Loucy (cell line): ENCODE data around the gene BLNK.
"Not testable (repeated sequence)": the region's sequence is repeated elsewhere in the genome, so short reads cannot be mapped to it uniquely, and the experiment has no call there.

Experiments
- H2AFZ ChIP-seq: fragments of 200-600 bp; sonication (generic); 2 replicates; pipeline ENCODE4 v1.6.0; 2016; ENCODE audit warnings: antibody characterized with exemption, mild to moderate bottlenecking, low read length, moderate library complexity
- H3F3A ChIP-seq: fragments of 200-600 bp; 2 replicates; pipeline ENCODE4 v1.6.0; 2016; ENCODE audit warnings: antibody characterized with exemption, low read depth, mild to moderate bottlenecking
- H3K27me3 ChIP-seq: fragments of 200-600 bp; sonication (generic); 2 replicates; pipeline ENCODE4 v1.6.1; 2014; ENCODE audit warnings: low read length, mild to moderate bottlenecking; ENCODE audit not compliant: insufficient read depth, poor library complexity, severe bottlenecking
- H3K36me3 ChIP-seq: fragments of 200-600 bp; sonication (generic); 2 replicates; pipeline ENCODE4 v1.6.1; 2016; ENCODE audit warnings: low read length; ENCODE audit not compliant: insufficient read depth
- H3K4me1 ChIP-seq: fragments of 200-600 bp; sonication (generic); 2 replicates; pipeline ENCODE4 v1.5.1; 2014; ENCODE audit warnings: low read length, mild to moderate bottlenecking; ENCODE audit not compliant: insufficient read depth, poor library complexity, severe bottlenecking
- H3K4me2 ChIP-seq: fragments of 200-600 bp; sonication (generic); 2 replicates; pipeline ENCODE4 v1.6.0; 2014; ENCODE audit warnings: antibody characterized with exemption, low read length, low read depth, mild to moderate bottlenecking; ENCODE audit not compliant: poor library complexity, severe bottlenecking
- H3K4me3 ChIP-seq: fragments of 200-600 bp; sonication (generic); 2 replicates; pipeline ENCODE4 v1.5.1; 2014; ENCODE audit warnings: low read length, mild to moderate bottlenecking, mixed read lengths; ENCODE audit not compliant: poor library complexity, severe bottlenecking
- H3K79me2 ChIP-seq: fragments of 200-600 bp; sonication (generic); 2 replicates; pipeline ENCODE4 v1.6.1; 2014; ENCODE audit warnings: low read length; ENCODE audit not compliant: insufficient read depth
- H3K9ac ChIP-seq: fragments of 200-600 bp; sonication (generic); 2 replicates; pipeline ENCODE4 v1.6.0; 2014; ENCODE audit warnings: mild to moderate bottlenecking, low read depth, low read length, moderate library complexity; ENCODE audit not compliant: poor library complexity, severe bottlenecking
- H3K9me2 ChIP-seq: fragments of 200-600 bp; sonication (generic); replicated peaks from 2 replicates; pipeline ENCODE4 v1.6.1; 2016; ENCODE audit warnings: low read depth, low read length, mixed read lengths
- H3K9me3 ChIP-seq: fragments of 200-600 bp; sonication (generic); 2 replicates; pipeline ENCODE4 v1.6.1; 2014; ENCODE audit warnings: mild to moderate bottlenecking, antibody characterized with exemption, low read length, low read depth; ENCODE audit not compliant: insufficient read depth
- H4K20me1 ChIP-seq: fragments of 200-600 bp; sonication (generic); 2 replicates; pipeline ENCODE4 v1.6.0; 2014; ENCODE audit warnings: antibody characterized with exemption, low read length, mild to moderate bottlenecking; ENCODE audit not compliant: insufficient read depth, poor library complexity, severe bottlenecking
- EZH2phosphoT487 ChIP-seq: fragments of 200-600 bp; IDR thresholded peaks from 2 replicates; pipeline ENCODE4 v1.6.1; 2018; ENCODE audit warnings: antibody characterized with exemption, mild to moderate bottlenecking, moderate library complexity, borderline replicate concordance
- TF ChIP-seq, protein P1 (sequence below): fragments of 200-600 bp; sonication (generic); conservative IDR thresholded peaks from 2 replicates; pipeline ENCODE4 v1.5.1; 2014; ENCODE audit warnings: mild to moderate bottlenecking, antibody characterized with exemption, low read length

Gene BLNK

DNA sequence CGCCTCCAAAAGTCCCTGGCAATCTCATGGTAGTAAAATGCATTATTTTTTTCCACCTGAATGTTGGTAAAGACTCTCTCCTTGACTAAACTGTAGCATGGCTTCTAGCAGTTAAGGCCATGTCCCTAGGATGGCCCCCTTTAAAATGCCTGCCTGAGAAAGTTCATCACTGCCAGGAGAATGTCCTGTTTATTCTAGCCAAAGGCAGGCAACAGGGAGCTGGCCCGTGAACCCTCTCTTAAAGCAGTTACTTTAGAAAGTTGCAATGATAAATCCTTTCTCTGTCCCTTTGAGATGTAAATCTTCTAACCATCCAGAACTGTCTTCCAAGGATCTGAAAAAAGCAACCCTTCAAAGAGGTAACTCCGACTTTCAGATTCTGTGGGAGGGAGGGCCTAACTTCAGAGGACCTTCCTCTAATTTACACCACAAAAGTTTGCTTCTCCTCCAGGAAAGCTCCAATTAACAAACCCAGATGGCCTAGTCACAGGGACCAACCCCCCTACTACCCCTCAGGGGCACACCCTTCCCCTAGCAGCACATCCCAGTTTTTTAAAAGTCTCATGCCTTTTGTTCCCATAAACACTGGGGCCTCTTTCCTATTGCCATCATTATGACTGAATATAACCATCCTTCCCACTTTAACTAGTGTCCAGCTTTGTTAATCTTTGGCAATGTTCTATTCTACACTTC lies 38.4 kb upstream of the BLNK start:
- Histone ChIP-seq H3K27me3 (no peaks in the 10 kb centered on the region), H3K4me1 (peaks cover 4% of the 10 kb centered on the region), H3K4me2 (no peak overlapping the region), H3K4me3 (no peak overlapping the region), H4K20me1 (no peaks in the 10 kb centered on the region), H3K9me2 (no peaks in the 10 kb centered on the region), H2AFZ (no peak overlapping the region), H3K9ac (no peak overlapping the region), H3K9me3 (no peaks in the 10 kb centered on the region), H3K36me3 (no peaks in the 10 kb centered on the region), H3F3A (no peaks in the 10 kb centered on the region), H3K79me2 (no peaks in the 10 kb centered on the region)
- TF ChIP-seq EZH2phosphoT487 = no peak
- TF ChIP-seq, protein P1, sequence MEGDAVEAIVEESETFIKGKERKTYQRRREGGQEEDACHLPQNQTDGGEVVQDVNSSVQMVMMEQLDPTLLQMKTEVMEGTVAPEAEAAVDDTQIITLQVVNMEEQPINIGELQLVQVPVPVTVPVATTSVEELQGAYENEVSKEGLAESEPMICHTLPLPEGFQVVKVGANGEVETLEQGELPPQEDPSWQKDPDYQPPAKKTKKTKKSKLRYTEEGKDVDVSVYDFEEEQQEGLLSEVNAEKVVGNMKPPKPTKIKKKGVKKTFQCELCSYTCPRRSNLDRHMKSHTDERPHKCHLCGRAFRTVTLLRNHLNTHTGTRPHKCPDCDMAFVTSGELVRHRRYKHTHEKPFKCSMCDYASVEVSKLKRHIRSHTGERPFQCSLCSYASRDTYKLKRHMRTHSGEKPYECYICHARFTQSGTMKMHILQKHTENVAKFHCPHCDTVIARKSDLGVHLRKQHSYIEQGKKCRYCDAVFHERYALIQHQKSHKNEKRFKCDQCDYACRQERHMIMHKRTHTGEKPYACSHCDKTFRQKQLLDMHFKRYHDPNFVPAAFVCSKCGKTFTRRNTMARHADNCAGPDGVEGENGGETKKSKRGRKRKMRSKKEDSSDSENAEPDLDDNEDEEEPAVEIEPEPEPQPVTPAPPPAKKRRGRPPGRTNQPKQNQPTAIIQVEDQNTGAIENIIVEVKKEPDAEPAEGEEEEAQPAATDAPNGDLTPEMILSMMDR = no peak

DNA sequence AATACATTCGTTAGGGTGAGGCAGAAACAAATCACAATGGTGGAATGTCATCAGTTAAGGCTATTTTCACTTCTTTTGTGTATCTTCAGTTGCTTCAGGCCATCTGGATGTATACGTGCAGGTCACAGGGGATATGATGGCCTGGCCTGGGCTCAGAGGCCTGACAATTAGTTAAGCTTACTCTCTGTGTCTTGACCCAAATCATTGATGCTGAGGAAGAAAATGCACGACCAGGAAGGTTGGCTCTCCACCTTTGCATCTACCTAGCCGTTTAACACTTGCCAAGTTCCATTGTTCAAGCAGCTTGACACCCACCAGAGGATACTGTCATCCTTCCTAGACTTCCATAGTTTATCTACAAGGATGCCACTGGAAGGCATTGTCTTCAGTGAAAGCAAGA lies 37.5 kb upstream of the BLNK start:
- not testable (repeated sequence) for H3K9ac ChIP-seq

DNA sequence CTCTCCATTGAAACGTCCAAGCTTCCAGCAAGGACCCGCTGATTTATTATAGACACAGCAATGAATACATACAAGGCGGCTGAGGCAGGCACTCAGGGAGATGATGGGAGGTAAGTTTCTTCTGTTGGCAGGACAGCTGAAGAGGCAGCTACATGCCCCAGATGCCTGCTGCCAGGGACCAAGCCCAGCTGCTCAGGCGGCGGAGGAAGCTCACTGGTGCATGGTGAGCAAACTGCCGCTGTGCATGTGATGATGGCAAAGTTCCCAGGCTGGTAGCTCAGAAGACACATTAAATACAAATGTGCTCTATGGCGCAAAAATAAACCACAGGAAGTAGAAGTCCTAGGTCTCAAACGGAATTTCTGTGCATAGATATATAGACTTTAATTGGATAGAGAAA lies 35.1 kb upstream of the BLNK start:
- Histone ChIP-seq H3K9ac (no peak overlapping the region), H3K4me2 (no peak overlapping the region), H3K27me3 (no peaks in the 10 kb centered on the region), H3K4me3 (no peak overlapping the region), H3F3A (no peaks in the 10 kb centered on the region), H3K9me3 (no peaks in the 10 kb centered on the region), H3K79me2 (no peaks in the 10 kb centered on the region), H2AFZ (no peak overlapping the region), H3K4me1 (peaks cover 4% of the 10 kb centered on the region), H4K20me1 (no peaks in the 10 kb centered on the region), H3K9me2 (no peaks in the 10 kb centered on the region), H3K36me3 (no peaks in the 10 kb centered on the region)
- TF ChIP-seq, protein P1 = no peak
- TF ChIP-seq EZH2phosphoT487 = no peak

More for the DNA sequence above, 37.5 kb upstream of the BLNK start:
- not testable (repeated sequence) for H3K4me3 ChIP-seq, H3F3A ChIP-seq, H2AFZ ChIP-seq, H3K9me3 ChIP-seq, H3K4me1 ChIP-seq, H3K36me3 ChIP-seq, H3K9me2 ChIP-seq, H3K27me3 ChIP-seq, H4K20me1 ChIP-seq, H3K79me2 ChIP-seq, H3K4me2 ChIP-seq

DNA sequence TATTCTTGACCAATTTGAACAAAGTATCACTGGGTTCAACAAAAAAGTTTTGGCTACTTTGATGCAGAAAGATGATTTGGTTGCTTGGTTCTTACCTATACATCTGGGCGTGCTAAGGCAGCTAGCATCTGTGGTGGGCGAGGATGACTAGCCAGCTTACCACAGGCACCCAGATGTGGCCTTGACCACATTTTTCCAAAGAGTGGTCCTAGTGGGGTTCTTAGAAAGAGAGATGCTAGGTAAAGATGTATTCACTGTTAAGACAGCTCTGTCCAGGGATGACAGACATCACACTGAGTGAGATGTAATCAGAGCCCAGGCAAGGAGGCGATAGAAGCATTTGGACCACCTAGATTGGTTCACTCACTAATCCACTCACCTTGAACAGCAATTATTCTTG lies 33.6 kb upstream of the BLNK start:
- Histone ChIP-seq H3F3A (no peaks in the 10 kb centered on the region), H3K9me2 (no peaks in the 10 kb centered on the region), H3K4me1 (peaks cover 4% of the 10 kb centered on the region), H3K79me2 (no peaks in the 10 kb centered on the region), H3K36me3 (no peaks in the 10 kb centered on the region), H2AFZ (no peak overlapping the region), H3K4me3 (no peak overlapping the region), H3K9ac (no peak overlapping the region), H3K9me3 (no peaks in the 10 kb centered on the region), H4K20me1 (no peaks in the 10 kb centered on the region), H3K4me2 (no peak overlapping the region), H3K27me3 (no peaks in the 10 kb centered on the region)
- TF ChIP-seq EZH2phosphoT487 = no peak
- TF ChIP-seq, protein P1 = no peak
